Uterus (tissue), 4 donors: ENCODE data around the gene KCNMB2. TPM values are rescaled to one million over a fixed set of nuclear protein-coding genes. Genes with fewer than 3 reads are reported as not detected.

Experiments
- DNase-seq, 2 donors: peaks; one replicate each; pipeline ENCODE4 v3.0.0-alpha.2; 2019 to 2020
- H3K27ac ChIP-seq, 2 donors: fragments of 200-600 bp; sonication (generic); 1 replicate in 1 of 2; 2 replicates in 1 of 2; pipeline ENCODE4 v1.5.1; 2016 to 2018
- H3K27me3 ChIP-seq, 2 donors: fragments of 200-600 bp; sonication (generic); one replicate each; pipeline ENCODE4 v1.5.1; 2018 to 2019; ENCODE audit warnings: control low read depth in 1 of 2
- H3K36me3 ChIP-seq, 2 donors: fragments of 200-600 bp; sonication (generic); one replicate each; pipeline ENCODE4 v1.5.1; 2019; ENCODE audit warnings: control low read depth in 1 of 2
- H3K4me1 ChIP-seq, 2 donors: fragments of 200-600 bp; sonication (generic); one replicate each; pipeline ENCODE4 v1.5.1; 2018 to 2019; ENCODE audit warnings: control low read depth in 1 of 2
- H3K4me3 ChIP-seq, 2 donors: fragments of 200-600 bp; sonication (generic); 1 replicate in 1 of 2; 2 replicates in 1 of 2; pipeline ENCODE4 v1.5.1; 2018 to 2019; ENCODE audit warnings: mild to moderate bottlenecking in 1 of 2
- H3K9me3 ChIP-seq, 2 donors: fragments of 200-600 bp; sonication (generic); one replicate each; pipeline ENCODE4 v1.5.1; 2019; ENCODE audit warnings: control low read depth in 1 of 2
- POLR2A ChIP-seq, 2 donors: fragments of 450-650 bp; IDR thresholded peaks; one replicate each; pipeline ENCODE4 v1.6.1; 2016; ENCODE audit warnings: antibody characterized with exemption in 2 of 2, mild to moderate bottlenecking in 1 of 2, moderate library complexity in 1 of 2
- intact Hi-C: fragments of 100-400 bp; cut with DNase I; formaldehyde crosslinking; loops from one replicate; pipeline ENCODE4 v1.15.1; 2023; ENCODE audit warnings: low total_unique reads
- total RNA-seq, 4 donors: library from RNA; depleted of rRNA in 3 of 4; stranded (reverse); fragments of >200 nt in 3 of 4; gene quantifications; one replicate each; pipeline versions ENCODE4 v1.1.0 to v1.2.4, GENCODE V29; 2014 to 2023
- TF ChIP-seq, protein P1 (sequence below), 4 experiments: fragments of 200-600 bp in 2 of 4; fragments of 450-650 bp in 2 of 4; sonication (generic) in 2 of 4; IDR thresholded peaks; one replicate each; pipeline ENCODE4 v1.5.1; 2016 to 2019; ENCODE audit warnings: antibody characterized with exemption in 4 of 4, mild to moderate bottlenecking in 2 of 4, moderate library complexity in 1 of 4
- donor health status: DM: yes; HTN: yes; CAD: no.

Gene KCNMB2
- total RNA-seq, result 10 to 100 TPM in 1 of 4 donors, 1 to 10 TPM in 1, under 1 TPM in 2; 0.29 to 12.7 (median 1.4) TPM

DNA sequence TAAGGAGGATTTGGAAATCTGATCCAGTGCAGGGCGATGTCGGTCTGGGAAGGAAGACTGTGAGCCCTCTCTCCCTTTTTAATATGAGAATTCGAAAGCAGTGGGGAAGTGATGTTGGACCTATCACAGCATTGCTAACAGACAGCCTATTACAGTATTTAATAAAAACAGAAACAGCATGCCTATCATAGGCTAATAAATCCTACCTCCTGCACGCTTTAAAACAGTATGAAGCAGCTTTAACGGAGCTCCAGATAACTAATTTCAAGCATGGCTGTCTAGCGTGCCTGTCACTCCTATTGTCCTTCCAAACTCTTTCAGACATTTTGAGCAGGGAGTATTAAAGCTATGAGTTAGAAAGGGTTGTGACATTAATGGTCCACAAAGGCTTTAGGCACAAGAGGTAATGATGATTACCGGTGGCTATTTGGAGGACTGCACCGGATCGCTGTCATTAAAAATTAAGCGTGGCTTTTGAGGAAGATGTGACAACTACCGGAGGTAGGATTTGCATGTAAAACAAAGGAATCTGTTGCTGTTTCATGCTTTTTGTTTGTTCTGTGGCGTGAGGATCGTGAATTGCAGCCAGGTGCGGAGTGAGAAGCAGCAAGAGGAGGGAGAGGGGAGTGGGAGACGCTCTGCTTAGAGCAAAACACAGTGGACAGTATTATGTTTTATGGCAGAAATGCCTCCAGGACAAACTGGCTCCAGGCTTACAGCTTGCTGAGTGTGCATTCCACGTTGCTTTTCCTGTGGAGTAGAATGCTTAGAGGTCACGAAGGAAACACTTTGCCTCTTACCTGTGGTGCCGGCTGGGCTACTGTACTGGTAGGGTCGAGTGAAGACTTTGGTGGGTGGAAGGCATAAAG, at the start of gene KCNMB2:
TSS of gene KCNMB2 (plus strand) at position 226 of the 869 bp plus-strand sequence.
- Histone ChIP-seq H3K36me3 (no peaks in the 10 kb centered on the region), H3K4me1 (no peaks in the 10 kb centered on the region), H3K9me3 (no peaks in the 10 kb centered on the region), H3K4me3 (peak within 1 kb of the TSS; percentile 10 to 42), H3K27me3 (no peaks in the 10 kb centered on the region), H3K27ac (peak within 1 kb of the TSS; percentile 2 to 19)
- DNase-seq, result no peak
- intact Hi-C loops, result no loop called here
- TF ChIP-seq, protein P1, sequence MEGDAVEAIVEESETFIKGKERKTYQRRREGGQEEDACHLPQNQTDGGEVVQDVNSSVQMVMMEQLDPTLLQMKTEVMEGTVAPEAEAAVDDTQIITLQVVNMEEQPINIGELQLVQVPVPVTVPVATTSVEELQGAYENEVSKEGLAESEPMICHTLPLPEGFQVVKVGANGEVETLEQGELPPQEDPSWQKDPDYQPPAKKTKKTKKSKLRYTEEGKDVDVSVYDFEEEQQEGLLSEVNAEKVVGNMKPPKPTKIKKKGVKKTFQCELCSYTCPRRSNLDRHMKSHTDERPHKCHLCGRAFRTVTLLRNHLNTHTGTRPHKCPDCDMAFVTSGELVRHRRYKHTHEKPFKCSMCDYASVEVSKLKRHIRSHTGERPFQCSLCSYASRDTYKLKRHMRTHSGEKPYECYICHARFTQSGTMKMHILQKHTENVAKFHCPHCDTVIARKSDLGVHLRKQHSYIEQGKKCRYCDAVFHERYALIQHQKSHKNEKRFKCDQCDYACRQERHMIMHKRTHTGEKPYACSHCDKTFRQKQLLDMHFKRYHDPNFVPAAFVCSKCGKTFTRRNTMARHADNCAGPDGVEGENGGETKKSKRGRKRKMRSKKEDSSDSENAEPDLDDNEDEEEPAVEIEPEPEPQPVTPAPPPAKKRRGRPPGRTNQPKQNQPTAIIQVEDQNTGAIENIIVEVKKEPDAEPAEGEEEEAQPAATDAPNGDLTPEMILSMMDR (IDR thresholded peaks at IDR 0.05), result no peak
- no peak for TF ChIP-seq POLR2A (IDR thresholded peaks at IDR 0.05)

DNA sequence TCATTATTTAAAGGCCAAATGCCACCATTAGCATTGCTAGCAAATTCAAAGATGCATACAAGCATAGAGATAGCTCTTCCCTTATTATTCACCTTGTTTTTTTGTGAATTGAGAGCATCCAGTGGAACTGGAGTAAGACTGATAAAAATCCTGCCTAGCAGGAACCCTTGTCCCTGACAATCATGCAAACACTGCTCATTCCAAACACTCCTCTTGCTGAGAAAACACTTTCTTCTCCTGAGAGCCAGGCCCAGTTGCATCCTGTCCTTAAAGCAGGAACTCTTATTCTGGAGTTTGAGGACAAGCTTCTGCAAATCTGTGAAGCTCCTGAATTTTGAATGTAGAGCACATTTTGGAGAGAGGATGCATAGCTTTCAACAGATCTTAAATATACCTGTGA, 49.3 kb upstream of the KCNMB2 start:
- H3K4me1 ChIP-seq, result no peaks in the 10 kb centered on the region
- intact Hi-C loops, result no loop called here

DNA sequence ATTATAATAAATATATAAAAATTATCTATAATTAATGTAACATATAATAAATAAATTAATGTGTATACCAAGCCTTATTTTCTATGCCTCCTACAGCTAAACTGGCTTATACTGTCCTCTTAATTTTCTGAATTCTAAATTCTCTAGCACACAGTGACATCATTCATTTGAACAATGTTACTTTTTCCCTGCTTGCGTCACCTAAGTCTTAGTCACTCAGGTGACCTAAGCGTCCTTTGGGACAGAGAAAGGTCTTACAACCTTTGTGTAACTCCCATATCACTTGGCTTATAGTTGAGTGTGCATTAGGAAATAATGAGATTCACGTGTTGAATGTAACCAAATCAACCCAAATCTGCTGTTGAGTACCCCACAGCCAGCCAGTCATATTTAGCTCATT, 48.5 kb upstream of the KCNMB2 start:
- H3K27ac ChIP-seq, result no peak overlapping the region
- no peaks in the 10 kb centered on the region for H3K9me3 ChIP-seq
- H3K4me3 ChIP-seq, result no peak overlapping the region
- no peak for DNase-seq
- no peaks in the 10 kb centered on the region for H3K36me3 ChIP-seq
- intact Hi-C loops, result no loop called here
- no peak for TF ChIP-seq POLR2A (IDR thresholded peaks at IDR 0.05)
- TF ChIP-seq, protein P1 (IDR thresholded peaks at IDR 0.05), result no peak
- no peaks in the 10 kb centered on the region for H3K27me3 ChIP-seq
- no peaks in the 10 kb centered on the region for H3K4me1 ChIP-seq

More for the DNA sequence above, 49.3 kb upstream of the KCNMB2 start:
- Histone ChIP-seq H3K27ac (no peak overlapping the region), H3K9me3 (no peaks in the 10 kb centered on the region), H3K4me3 (no peak overlapping the region), H3K36me3 (no peaks in the 10 kb centered on the region), H3K27me3 (no peaks in the 10 kb centered on the region)
- DNase-seq, result no peak
- no peak for TF ChIP-seq POLR2A (IDR thresholded peaks at IDR 0.05)
- TF ChIP-seq, protein P1 (IDR thresholded peaks at IDR 0.05), result no peak

DNA sequence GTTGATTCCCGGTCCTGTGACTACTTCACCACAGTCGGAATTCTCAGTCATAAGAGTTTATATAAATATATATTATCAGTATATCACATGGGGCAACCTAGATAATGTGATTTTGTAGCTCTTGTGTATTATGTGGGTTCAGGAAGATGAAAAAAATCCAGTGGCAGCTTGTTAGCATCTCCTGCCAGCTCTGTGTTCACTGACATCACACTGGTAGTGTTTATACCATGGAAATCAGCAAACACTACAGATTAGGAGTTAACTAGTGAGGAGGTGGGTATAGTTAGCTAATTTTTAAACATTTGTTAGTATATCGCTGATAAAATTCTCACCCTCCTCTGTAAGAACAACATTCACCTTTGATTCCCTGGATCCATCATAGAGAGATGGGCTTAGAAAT, 44.5 kb upstream of the KCNMB2 start:
- Histone ChIP-seq H3K36me3 (no peaks in the 10 kb centered on the region), H3K27ac (no peak overlapping the region), H3K4me1 (no peaks in the 10 kb centered on the region), H3K4me3 (no peak overlapping the region), H3K9me3 (no peaks in the 10 kb centered on the region), H3K27me3 (no peaks in the 10 kb centered on the region)
- TF ChIP-seq, protein P1 (IDR thresholded peaks at IDR 0.05), result no peak
- no peak for TF ChIP-seq POLR2A (IDR thresholded peaks at IDR 0.05)
- no peak for DNase-seq
- intact Hi-C loops, result no loop called here

DNA sequence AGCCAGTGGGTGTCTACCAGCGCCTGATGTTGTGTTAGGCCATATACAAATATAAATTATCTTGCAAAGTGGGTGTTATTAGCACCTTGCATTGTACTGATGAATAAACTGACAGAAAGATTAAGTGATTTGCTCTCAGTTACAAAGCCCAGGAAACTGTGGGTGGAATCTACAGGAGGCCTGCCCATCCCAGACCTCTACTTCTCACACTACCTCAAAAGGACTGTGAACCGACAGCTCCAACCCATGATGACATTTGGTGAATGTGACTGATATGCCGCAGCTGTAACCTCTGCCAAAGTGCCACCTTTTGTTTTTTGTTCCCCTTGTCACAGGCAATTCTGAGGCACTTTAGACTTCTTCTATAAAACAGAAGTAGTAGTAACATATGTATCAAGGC, 43.7 kb upstream of the KCNMB2 start:
- no peak for DNase-seq
- Histone ChIP-seq H3K4me1 (no peaks in the 10 kb centered on the region), H3K36me3 (no peaks in the 10 kb centered on the region), H3K27me3 (no peaks in the 10 kb centered on the region), H3K9me3 (no peaks in the 10 kb centered on the region), H3K27ac (no peak overlapping the region), H3K4me3 (no peak overlapping the region)
- intact Hi-C loops, result no loop called here
- TF ChIP-seq, protein P1 (IDR thresholded peaks at IDR 0.05), result no peak
- TF ChIP-seq POLR2A (IDR thresholded peaks at IDR 0.05), result no peak
